GM19351 (cell line): ENCODE data around the gene WDR27.
A peak's percentile ranks its signal among the peaks of the same experiment; 100 is the strongest.

Experiments used
- ATAC-seq: cut with Tn5 transposase; IDR thresholded peaks from one replicate; pipeline ENCODE4 v1.9.1; 2021; ENCODE audit warnings: mild to moderate bottlenecking, moderate library complexity; ENCODE audit not compliant: unreplicated experiment

Gene WDR27

GRCh38 chr6:169568314-169569087 lies 133.3 kb downstream of the WDR27 start:
- ATAC-seq, result no peak

- no peak for ATAC-seq
Observed at GRCh38 chr6:169567819-169568218, 134.0 kb downstream of the WDR27 start.

GRCh38 chr6:169566961-169567750 lies 134.7 kb downstream of the WDR27 start:
- ATAC-seq, result no peak

- ATAC-seq, result no peak
Observed at GRCh38 chr6:169566319-169566718, 135.5 kb downstream of the WDR27 start.

- no peak for ATAC-seq
Observed at GRCh38 chr6:169564453-169565240, 137.2 kb downstream of the WDR27 start.

GRCh38 chr6:169561665-169562064 lies 140.2 kb downstream of the WDR27 start:
- no peak for ATAC-seq

- ATAC-seq, result no peak
Observed at GRCh38 chr6:169559592-169559991, 142.2 kb downstream of the WDR27 start.

- ATAC-seq, result no peak
Observed at GRCh38 chr6:169558774-169559441, 142.9 kb downstream of the WDR27 start.

- ATAC-seq, result no peak
Observed at GRCh38 chr6:169558378-169558773, 143.5 kb downstream of the WDR27 start.

GRCh38 chr6:169557887-169558286 lies 143.9 kb downstream of the WDR27 start:
- no peak for ATAC-seq

- peak; percentile 98 for ATAC-seq
Observed at GRCh38 chr6:169556758-169557548, 144.9 kb downstream of the WDR27 start.

GRCh38 chr6:169555971-169556617 lies 145.7 kb downstream of the WDR27 start:
- ATAC-seq, result no peak

- ATAC-seq, result no peak
Observed at GRCh38 chr6:169545982-169546381, 155.8 kb downstream of the WDR27 start.

GRCh38 chr6:169543704-169544103 lies 158.1 kb downstream of the WDR27 start:
- ATAC-seq, result no peak

GRCh38 chr6:169542491-169542890 lies 159.3 kb downstream of the WDR27 start:
- ATAC-seq, result no peak

GRCh38 chr6:169539176-169539897 lies 162.5 kb downstream of the WDR27 start:
- no peak for ATAC-seq

- no peak for ATAC-seq
Observed at GRCh38 chr6:169536446-169537170, 165.2 kb downstream of the WDR27 start.

GRCh38 chr6:169534039-169534421 lies 167.8 kb downstream of the WDR27 start:
- ATAC-seq, result no peak
